WTC11 (cell line): ENCODE measurements around the gene L3MBTL1. TPM values are rescaled to one million over a fixed set of nuclear protein-coding genes. Genes with fewer than 3 reads are reported as not detected.

Source experiments
- ATAC-seq: fragments of 200-7000 bp; cut with Tn5 transposase; 2 replicates; pipeline ENCODE4 v1.10.0; 2021; ENCODE audit warnings: mild to moderate bottlenecking, moderate library complexity
- CTCF ChIA-PET: fragments of 300-600 bp; sonication (Branson Sonifier 250); formaldehyde crosslinking; loops from one replicate; lab custom pipeline; 2021; ENCODE audit warnings: antibody characterized with exemption; lab: Charles Lee
- POLR2A ChIA-PET: fragments of 350-600 bp; sonication (Branson Sonifier 250); formaldehyde crosslinking; loops from one replicate; lab custom pipeline; 2021; ENCODE audit warnings: antibody characterized with exemption; lab: Charles Lee
- DNase-seq: peaks from one replicate; pipeline ENCODE4 v3.0.0; 2021; ENCODE audit warnings: low spot score
- H3K27ac Mint-ChIP-seq: 2 replicates; pipeline ENCODE4 v1.8.0; 2021; ENCODE audit warnings: mixed read lengths
- H3K27me3 Mint-ChIP-seq: 2 replicates; pipeline ENCODE4 v1.8.0; 2021; ENCODE audit warnings: low read depth, mild to moderate bottlenecking, moderate library complexity, mixed read lengths
- H3K36me3 Mint-ChIP-seq: 2 replicates; pipeline ENCODE4 v1.8.0; 2021; ENCODE audit warnings: mixed read lengths
- H3K4me1 Mint-ChIP-seq: 2 replicates; pipeline ENCODE4 v1.8.0; 2022; ENCODE audit warnings: mixed read lengths
- H3K4me3 Mint-ChIP-seq: 2 replicates; pipeline ENCODE4 v1.8.0; 2021; ENCODE audit warnings: mild to moderate bottlenecking, moderate library complexity, mixed read lengths
- H3K9me3 Mint-ChIP-seq: 2 replicates; pipeline ENCODE4 v1.8.0; 2021; ENCODE audit warnings: mixed read lengths
- ARID4B ChIP-seq: sonication (generic); formaldehyde crosslinking; IDR thresholded peaks from 2 replicates; pipeline ENCODE4 v1.8.0; 2023; ENCODE audit warnings: missing genetic modification reagents, mild to moderate bottlenecking, borderline replicate concordance
- FOXP1 ChIP-seq: sonication (generic); formaldehyde crosslinking; IDR thresholded peaks from 2 replicates; pipeline ENCODE4 v1.8.0; 2022; ENCODE audit warnings: missing genetic modification reagents, mild to moderate bottlenecking, moderate library complexity, borderline replicate concordance
- GRHL2 ChIP-seq: fragments of 250-450 bp; sonication (Bioruptor Pico); IDR thresholded peaks from 2 replicates; pipeline ENCODE4 v1.8.0; 2022; ENCODE audit warnings: mild to moderate bottlenecking, moderate library complexity; ENCODE audit not compliant: insufficient replicate concordance, severe bottlenecking
- IRF1 ChIP-seq: sonication (generic); formaldehyde crosslinking; IDR thresholded peaks from 2 replicates; pipeline ENCODE4 v1.8.0; 2023; ENCODE audit warnings: missing genetic modification reagents
- MYBL2 ChIP-seq: sonication (generic); formaldehyde crosslinking; IDR thresholded peaks from 2 replicates; pipeline ENCODE4 v1.8.1; 2023; ENCODE audit warnings: mild to moderate bottlenecking, moderate library complexity, missing genetic modification reagents
- NFE2L1 ChIP-seq: sonication (generic); formaldehyde crosslinking; IDR thresholded peaks from 2 replicates; pipeline ENCODE4 v1.8.1; 2023; ENCODE audit warnings: missing genetic modification reagents
- NFYB ChIP-seq: sonication (generic); formaldehyde crosslinking; conservative IDR thresholded peaks from 2 replicates; pipeline ENCODE4 v1.8.0; 2022; ENCODE audit warnings: low read depth, missing genetic modification reagents
- OVOL2 ChIP-seq: fragments of 250-450 bp; sonication (Bioruptor Pico); IDR thresholded peaks from 2 replicates; pipeline ENCODE4 v1.9.0; 2021; ENCODE audit warnings: mild to moderate bottlenecking, borderline replicate concordance
- PRRX2 ChIP-seq: fragments of 250-450 bp; sonication (Bioruptor Pico); IDR thresholded peaks from 2 replicates; pipeline ENCODE4 v1.8.0; 2021; ENCODE audit warnings: mild to moderate bottlenecking
- USF1 ChIP-seq: sonication (generic); formaldehyde crosslinking; IDR thresholded peaks from 2 replicates; pipeline ENCODE4 v1.8.0; 2022; ENCODE audit warnings: mild to moderate bottlenecking, missing genetic modification reagents
- USF2 ChIP-seq: sonication (generic); formaldehyde crosslinking; IDR thresholded peaks from 2 replicates; pipeline ENCODE4 v1.8.1; 2023; ENCODE audit warnings: mild to moderate bottlenecking, missing genetic modification reagents, moderate library complexity
- ZNF121 ChIP-seq: sonication (generic); formaldehyde crosslinking; IDR thresholded peaks from 2 replicates; pipeline ENCODE4 v1.8.0; 2023; ENCODE audit warnings: missing genetic modification reagents
- ZNF219 ChIP-seq: sonication (generic); formaldehyde crosslinking; IDR thresholded peaks from 2 replicates; pipeline ENCODE4 v1.8.0; 2023; ENCODE audit warnings: missing genetic modification reagents, mild to moderate bottlenecking, borderline replicate concordance
- ZNF281 ChIP-seq: sonication (generic); formaldehyde crosslinking; IDR thresholded peaks from 2 replicates; pipeline ENCODE4 v1.8.0; 2023; ENCODE audit warnings: mild to moderate bottlenecking, missing genetic modification reagents
- ZNF396 ChIP-seq: fragments of 250-450 bp; sonication (Bioruptor Pico); IDR thresholded peaks from 2 replicates; pipeline ENCODE4 v1.8.0; 2021; ENCODE audit warnings: mild to moderate bottlenecking, moderate library complexity, borderline replicate concordance
- ZNF512 ChIP-seq: sonication (generic); formaldehyde crosslinking; IDR thresholded peaks from 2 replicates; pipeline ENCODE4 v1.8.1; 2022; ENCODE audit warnings: missing genetic modification reagents, borderline replicate concordance
- ZNF671 ChIP-seq: fragments of 250-450 bp; sonication (Bioruptor Pico); IDR thresholded peaks from 2 replicates; pipeline ENCODE4 v1.8.0; 2021; ENCODE audit warnings: mild to moderate bottlenecking
- total RNA-seq: library from RNA; stranded (reverse); gene quantifications from 3 replicates; pipeline ENCODE4 v1.2.3, GENCODE V29; 2021

The L3MBTL1 gene
- total RNA-seq, 1 experiment from 2014 or later, result 28.3 TPM

GRCh38 chr20:43539975-43540672 lies 32.6 kb downstream of the L3MBTL1 start (continued):
- TF ChIP-seq ZNF281, result no peak
- TF ChIP-seq USF2, result no peak

- no peak for DNase-seq
- no peak for ATAC-seq
- TF ChIP-seq NFYB (CRISPR knock-in tag), result no peak
- no peak for TF ChIP-seq USF1 (CRISPR knock-in tag)
- TF ChIP-seq OVOL2 (CRISPR knock-in tag), result no peak
- no peak for TF ChIP-seq ZNF671 (CRISPR knock-in tag)
- Mint-ChIP-seq H3K27ac (no peak overlapping the region), H3K4me1 (no peaks in the 10 kb centered on the region), H3K36me3 (peaks cover 15% of the 10 kb centered on the region), H3K27me3 (no peaks in the 10 kb centered on the region), H3K9me3 (no peaks in the 10 kb centered on the region), H3K4me3 (no peak overlapping the region)
- ChIA-PET POLR2A (no interaction called here), CTCF (interaction anchor here (2.4 kb wide), 1 partner anchor 50 kb away, joined by 9 read pairs; the partner anchor contains the start of gene IFT52)
These were observed 33.2 kb downstream of the L3MBTL1 start for GRCh38 chr20:43540673-43541060.

- DNase-seq (no peak), ATAC-seq (no peak)
- Mint-ChIP-seq H3K4me3 (no peak overlapping the region), H3K4me1 (no peaks in the 10 kb centered on the region), H3K27ac (no peak overlapping the region), H3K36me3 (peaks cover 20% of the 10 kb centered on the region), H3K27me3 (no peaks in the 10 kb centered on the region), H3K9me3 (peaks cover under 1% of the 10 kb centered on the region)
- ChIA-PET POLR2A (no interaction called here), CTCF (interaction anchor here (2.4 kb wide), 1 partner anchor 50 kb away, joined by 9 read pairs; the partner anchor contains the start of gene IFT52)
- TF ChIP-seq GRHL2 (CRISPR knock-in tag), result no peak
- no peak for TF ChIP-seq MYBL2 (CRISPR knock-in tag)
- TF ChIP-seq IRF1 (CRISPR knock-in tag), result no peak
- no peak for TF ChIP-seq PRRX2 (CRISPR knock-in tag)
- TF ChIP-seq ZNF219 (CRISPR knock-in tag), result no peak
- TF ChIP-seq ZNF512, result no peak
- TF ChIP-seq ZNF121, result no peak
- TF ChIP-seq ZNF396, result no peak
- no peak for TF ChIP-seq NFE2L1 (CRISPR knock-in tag)
- no peak for TF ChIP-seq ARID4B (CRISPR knock-in tag)
- no peak for TF ChIP-seq FOXP1
These were observed 33.7 kb downstream of the L3MBTL1 start for GRCh38 chr20:43541214-43541613.
